IPS DF 6.9 (cell line): ENCODE data around the gene CNTN6.

Experiments
- DNase-seq: peaks from one replicate; pipeline ENCODE4 v3.0.0-alpha.2; 2013; ENCODE audit warnings: low read depth, low spot score
- H3K27ac ChIP-seq: one replicate; pipeline ENCODE4 v1.5.1; 2013; ENCODE audit warnings: low read length, control low read depth
- H3K27me3 ChIP-seq: 2 replicates; pipeline ENCODE4 v1.6.1; 2013; ENCODE audit warnings: mild to moderate bottlenecking, low read length; ENCODE audit not compliant: control insufficient read depth, insufficient read depth
- H3K36me3 ChIP-seq: 2 replicates; pipeline ENCODE4 v1.6.1; 2013; ENCODE audit warnings: low read length; ENCODE audit not compliant: control insufficient read depth, insufficient read depth
- H3K4me1 ChIP-seq: 2 replicates; pipeline ENCODE4 v1.6.1; 2013; ENCODE audit warnings: low read length; ENCODE audit not compliant: control insufficient read depth, insufficient read depth
- H3K4me3 ChIP-seq: 2 replicates; pipeline ENCODE4 v1.5.1; 2013; ENCODE audit warnings: mild to moderate bottlenecking, low read length
- H3K9me3 ChIP-seq: 2 replicates; pipeline ENCODE4 v1.6.1; 2013; ENCODE audit warnings: low read length, inconsistent platforms; ENCODE audit not compliant: control insufficient read depth, insufficient read depth
- WGBS: extraction: QIAGEN DNeasy Blood & Tissue Kit; methylation state at CpG from one replicate; pipeline ENCODE4 v1.1.7; 2013; ENCODE audit warnings: mixed read lengths, missing lambda C conversion rate; ENCODE audit not compliant: insufficient read length, insufficient coverage; 5-methylcytosine and 5-hydroxymethylcytosine counted together

The CNTN6 gene

GRCh38 chr3:1394188-1394587 lies 301.4 kb downstream of the CNTN6 start:
- WGBS = no CpG with 5 or more reads among the region's 19 CpGs
- Histone ChIP-seq H3K4me3 (no peak overlapping the region), H3K36me3 (no peaks in the 10 kb centered on the region; the same call in 1 of the 2 replicates), H3K9me3 (peaks cover 5% of the 10 kb centered on the region), H3K27ac (no peak overlapping the region), H3K4me1 (no peaks in the 10 kb centered on the region), H3K27me3 (no peaks in the 10 kb centered on the region)
- DNase-seq = no peak

DNA sequence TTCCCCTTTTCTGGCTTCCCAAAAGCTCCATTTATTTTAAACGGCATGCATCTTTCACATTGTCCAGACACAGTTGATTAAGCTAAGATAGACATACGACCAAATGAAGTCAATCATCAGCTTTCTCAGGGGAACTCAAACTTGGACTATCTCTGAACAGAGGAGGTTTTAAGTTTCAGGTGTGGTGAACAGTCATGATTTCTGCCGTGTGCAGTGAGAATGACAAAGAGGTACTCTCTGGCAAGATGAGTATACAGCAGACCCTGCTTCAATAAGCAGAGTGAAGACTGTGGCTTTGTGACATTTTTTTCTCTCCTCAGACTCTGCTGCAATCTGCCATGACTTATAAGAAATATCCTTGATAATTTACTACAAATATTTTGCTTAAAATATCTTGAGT lies 307.7 kb downstream of the CNTN6 start:
- no peak for DNase-seq
- Histone ChIP-seq H3K4me3 (no peak overlapping the region), H3K4me1 (no peaks in the 10 kb centered on the region), H3K9me3 (peaks cover 3% of the 10 kb centered on the region), H3K27me3 (no peaks in the 10 kb centered on the region), H3K27ac (no peak overlapping the region), H3K36me3 (no peaks in the 10 kb centered on the region)
- no CpG with 5 or more reads among the region's 3 CpGs for whole genome bisulfite sequencing

- Histone ChIP-seq H3K36me3 (no peaks in the 10 kb centered on the region), H3K9me3 (peaks cover 3% of the 10 kb centered on the region), H3K27me3 (no peaks in the 10 kb centered on the region), H3K4me1 (no peaks in the 10 kb centered on the region), H3K27ac (no peak overlapping the region), H3K4me3 (no peak overlapping the region)
- DNase-seq = no peak
- no CpG with 5 or more reads among the region's 2 CpGs for WGBS
Measured at GRCh38 chr3:1404270-1404962, 311.6 kb downstream of the CNTN6 start.

- no peak for DNase-seq
- Histone ChIP-seq H3K27me3 (no peaks in the 10 kb centered on the region), H3K9me3 (peaks cover 1% of the 10 kb centered on the region; the same call in 1 of the 2 replicates), H3K36me3 (no peaks in the 10 kb centered on the region), H3K4me1 (no peaks in the 10 kb centered on the region), H3K27ac (no peak overlapping the region), H3K4me3 (no peak overlapping the region)
Measured at GRCh38 chr3:1406250-1406649, 313.4 kb downstream of the CNTN6 start.

GRCh38 chr3:1421577-1421976 lies 328.8 kb downstream of the CNTN6 start:
- Histone ChIP-seq H3K27ac (no peak overlapping the region), H3K4me3 (no peak overlapping the region), H3K9me3 (peaks cover 8% of the 10 kb centered on the region), H3K27me3 (no peaks in the 10 kb centered on the region), H3K4me1 (no peaks in the 10 kb centered on the region), H3K36me3 (no peaks in the 10 kb centered on the region)
- no CpG with 5 or more reads among the region's 3 CpGs for WGBS
- DNase-seq = no peak

DNA sequence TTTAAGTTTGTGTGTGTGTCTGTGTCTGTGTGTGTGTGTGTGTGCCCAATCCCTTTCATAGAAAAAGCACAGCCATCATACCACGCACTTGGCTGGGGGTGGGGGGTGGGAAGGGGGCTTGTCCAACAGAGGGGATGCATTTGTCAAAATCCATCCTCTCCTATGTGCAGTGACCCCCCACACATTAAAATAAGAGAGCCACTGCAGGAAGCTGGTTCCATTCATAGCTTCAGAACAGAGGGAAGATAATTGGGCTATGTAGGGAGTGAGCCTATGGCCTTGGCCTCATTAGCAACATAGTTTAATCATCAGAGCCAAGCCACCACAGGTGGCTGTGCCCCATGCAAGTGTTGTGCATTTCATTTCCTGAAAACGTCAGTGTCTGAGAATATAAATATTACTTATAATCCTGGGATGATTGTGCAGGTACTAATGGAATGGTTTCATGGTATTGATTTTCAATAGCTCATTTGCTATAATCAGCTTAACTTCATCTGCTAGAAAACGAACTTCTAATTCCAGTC lies 330.8 kb downstream of the CNTN6 start:
- H3K36me3 ChIP-seq = no peaks in the 10 kb centered on the region
- no peak overlapping the region for H3K4me3 ChIP-seq
- H3K9me3 ChIP-seq = peaks cover 8% of the 10 kb centered on the region
- no peaks in the 10 kb centered on the region for H3K4me1 ChIP-seq
- no peak for DNase-seq
- H3K27ac ChIP-seq = no peak overlapping the region
- no peaks in the 10 kb centered on the region for H3K27me3 ChIP-seq
- WGBS = no CpG with 5 or more reads among the region's 3 CpGs

DNA sequence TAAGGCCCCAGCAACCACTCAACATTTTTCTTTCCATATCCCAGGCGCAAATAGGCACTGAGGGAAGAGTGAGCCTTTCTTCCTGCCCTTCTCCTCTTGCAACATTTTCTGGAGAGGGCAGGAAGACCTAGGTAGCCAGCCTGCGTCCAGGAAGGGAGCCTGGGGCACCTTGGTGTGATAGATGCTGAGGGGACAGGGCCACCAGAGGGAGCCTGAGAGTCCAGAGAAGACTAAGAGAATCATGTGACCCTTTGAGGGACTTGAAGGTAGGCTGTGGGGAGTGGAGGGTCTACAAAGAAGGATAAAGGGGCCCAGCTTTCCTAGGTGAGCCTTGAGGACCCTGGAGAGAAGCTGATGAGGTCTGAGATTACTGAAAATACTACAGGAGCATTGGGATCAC lies 346.6 kb downstream of the CNTN6 start:
- Histone ChIP-seq H3K27me3 (no peaks in the 10 kb centered on the region), H3K27ac (no peak overlapping the region), H3K9me3 (peaks cover 2% of the 10 kb centered on the region; the same call in 1 of the 2 replicates), H3K36me3 (no peaks in the 10 kb centered on the region), H3K4me1 (no peaks in the 10 kb centered on the region), H3K4me3 (no peak overlapping the region)
- DNase-seq = no peak
- no CpG with 5 or more reads among the region's 2 CpGs for WGBS

DNA sequence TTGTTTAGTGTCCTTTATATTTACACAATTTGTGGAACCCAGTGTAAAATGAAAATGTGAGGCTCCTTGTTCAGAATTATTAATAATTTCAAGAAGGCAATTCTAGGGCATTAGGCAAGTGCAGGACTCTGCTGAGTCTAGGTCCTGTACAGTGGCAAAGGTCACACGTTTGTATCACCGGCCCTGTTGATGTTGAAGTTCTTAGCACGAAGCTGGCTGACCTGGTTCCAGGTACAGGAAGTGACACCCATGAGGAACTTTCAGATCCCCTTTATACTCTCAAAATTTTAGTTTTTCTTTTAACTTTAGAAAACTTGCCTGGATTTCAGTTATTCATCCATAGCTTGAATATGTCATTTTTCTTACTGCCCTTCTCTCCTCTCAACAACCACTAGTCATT lies 349.4 kb downstream of the CNTN6 start:
- Histone ChIP-seq H3K9me3 (peaks cover 2% of the 10 kb centered on the region; the same call in 1 of the 2 replicates), H3K4me3 (no peak overlapping the region), H3K36me3 (no peaks in the 10 kb centered on the region), H3K27me3 (no peaks in the 10 kb centered on the region), H3K4me1 (no peaks in the 10 kb centered on the region), H3K27ac (no peak overlapping the region)
- DNase-seq = no peak
- WGBS = no CpG with 5 or more reads among the region's 3 CpGs

- Histone ChIP-seq H3K36me3 (no peaks in the 10 kb centered on the region), H3K9me3 (peaks cover 2% of the 10 kb centered on the region; the same call in 1 of the 2 replicates), H3K4me3 (no peak overlapping the region), H3K4me1 (no peaks in the 10 kb centered on the region), H3K27me3 (no peaks in the 10 kb centered on the region), H3K27ac (no peak overlapping the region)
- no CpG with 5 or more reads among the region's 3 CpGs for WGBS
- DNase-seq = no peak
Measured at GRCh38 chr3:1444195-1444594, 351.4 kb downstream of the CNTN6 start.

DNA sequence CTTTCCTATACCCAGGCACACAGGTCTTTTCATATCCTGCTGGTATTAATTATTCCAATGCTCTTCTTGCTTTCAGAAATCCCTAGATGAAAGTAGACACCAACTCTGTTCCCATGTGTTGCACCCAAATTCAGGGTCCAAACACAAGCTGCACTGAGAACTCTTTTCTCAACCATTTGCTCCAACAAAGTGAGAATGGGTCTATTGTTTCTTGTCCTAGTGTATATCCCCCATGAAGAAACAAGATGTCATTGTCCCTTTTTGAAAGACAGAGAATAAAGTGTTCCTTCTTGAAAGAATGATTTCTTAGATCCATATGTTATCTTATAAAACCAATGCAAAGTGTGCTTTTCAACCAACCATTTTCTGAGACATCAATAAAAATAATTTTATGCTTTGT lies 353.7 kb downstream of the CNTN6 start:
- DNase-seq = no peak
- Histone ChIP-seq H3K36me3 (no peaks in the 10 kb centered on the region), H3K4me1 (no peaks in the 10 kb centered on the region), H3K9me3 (peaks cover 4% of the 10 kb centered on the region), H3K4me3 (no peak overlapping the region), H3K27me3 (no peaks in the 10 kb centered on the region), H3K27ac (no peak overlapping the region)

DNA sequence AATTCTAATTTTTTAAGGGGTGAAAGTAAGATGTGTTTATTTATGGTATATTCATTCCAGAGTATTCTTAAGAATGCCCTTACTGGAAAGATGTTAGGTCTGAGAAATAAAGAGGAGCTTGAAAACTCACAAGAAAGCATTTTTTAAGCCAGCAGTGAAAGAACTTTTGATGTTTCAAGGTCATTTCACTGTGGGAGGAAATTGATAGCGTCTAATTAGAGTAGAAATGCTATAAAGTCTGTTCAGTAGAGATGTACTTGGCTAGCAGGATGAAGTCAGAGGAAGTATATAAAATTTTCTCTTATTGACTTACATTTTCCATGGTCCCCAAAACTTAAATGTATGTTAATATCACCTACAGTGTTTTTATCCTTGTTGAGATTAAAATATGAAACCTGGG lies 354.6 kb downstream of the CNTN6 start:
- WGBS = no CpG with 5 or more reads among the region's 1 CpG
- no peak for DNase-seq
- no peak overlapping the region for H3K4me3 ChIP-seq
- no peaks in the 10 kb centered on the region for H3K36me3 ChIP-seq
- no peak overlapping the region for H3K27ac ChIP-seq
- H3K4me1 ChIP-seq = no peaks in the 10 kb centered on the region
- H3K9me3 ChIP-seq = peaks cover 4% of the 10 kb centered on the region
- no peaks in the 10 kb centered on the region for H3K27me3 ChIP-seq
